GM12878 (cell line): ENCODE results near the gene NKAIN4. TPM values are rescaled to one million over a fixed set of nuclear protein-coding genes. Genes with fewer than 3 reads are reported as not detected.

Source experiments
- CHD1 ChIP-seq: IDR thresholded peaks from 2 replicates; pipeline ENCODE4 v1.6.1; 2012; ENCODE audit warnings: low read depth, low read length, improper control_type of control experiment
- CTCF ChIP-seq, 3 experiments: IDR thresholded peaks in 2 of 3; conservative IDR thresholded peaks in 1 of 3; 2 replicates each; pipeline ENCODE4 v1.5.1; 2011; ENCODE audit warnings: low read depth in 3 of 3, low read length in 3 of 3, mild to moderate bottlenecking in 3 of 3, control low read depth in 2 of 3, moderate library complexity in 2 of 3, inconsistent platforms in 1 of 3, mixed read lengths in 1 of 3; ENCODE audit not compliant: control insufficient read depth in 2 of 3, insufficient read depth in 1 of 3; ENCODE audit errors: extremely low read depth in 1 of 3
- E2F4 ChIP-seq: IDR thresholded peaks from 2 replicates; pipeline ENCODE4 v1.6.1; 2012; ENCODE audit warnings: low read depth, low read length, improper control_type of control experiment
- LARP7 ChIP-seq: fragments of 450-650 bp; IDR thresholded peaks from 2 replicates; pipeline ENCODE4 v1.6.1; 2017; ENCODE audit warnings: mild to moderate bottlenecking
- MYC ChIP-seq: IDR thresholded peaks from 2 replicates; pipeline ENCODE4 v1.6.1; 2011; ENCODE audit warnings: mild to moderate bottlenecking, low read length, moderate library complexity, inconsistent platforms; ENCODE audit not compliant: insufficient read depth, insufficient replicate concordance, insufficient read length, severe bottlenecking
- polyA plus RNA-seq, 11 experiments: library from polyadenylated mRNA; depleted of rRNA in 4 of 11; unstranded in 6 of 11; stranded (reverse) in 5 of 11; fragments of >200 nt; fragmentation: Nextera tagmentation in 4 of 11; fragmentation: Illumina TruSeq in 1 of 11; extraction: Ambion mirVana in 4 of 11; extraction: Trizol in 1 of 11; gene quantifications; 1 replicate in 1 of 11; 2 replicates in 10 of 11; pipeline versions ENCODE4 v1.2.1 to v1.2.3, GENCODE V29; 2011 to 2016; ENCODE audit warnings: inconsistent platforms in 2 of 11, missing spikeins in 2 of 11, low read depth in 1 of 11
- total RNA-seq, 4 experiments: library from RNA; depleted of rRNA in 3 of 4; stranded (reverse); fragments of >200 nt in 3 of 4; fragmentation: Illumina TruSeq in 1 of 4; extraction: Trizol in 1 of 4; gene quantifications; 2 replicates each; pipeline versions ENCODE4 v1.2.1 to v1.2.3, GENCODE V29; 2013 to 2021
- TF ChIP-seq, protein P1 (sequence below): fragments of 450-650 bp; IDR thresholded peaks from 2 replicates; pipeline ENCODE4 v1.6.1; 2017; ENCODE audit warnings: mild to moderate bottlenecking, moderate library complexity
- TF ChIP-seq, protein P2 (sequence below): IDR thresholded peaks from 2 replicates; pipeline ENCODE4 v1.6.1; 2012; ENCODE audit warnings: low read depth, low read length, improper control_type of control experiment
- TF ChIP-seq, protein P3 (sequence below): IDR thresholded peaks from 2 replicates; pipeline ENCODE4 v1.6.1; 2011; ENCODE audit warnings: mild to moderate bottlenecking, low read depth, low read length, moderate library complexity; ENCODE audit not compliant: insufficient replicate concordance
- TF ChIP-seq, protein P4 (sequence below): fragments of 450-650 bp; IDR thresholded peaks from 2 replicates; pipeline ENCODE4 v1.6.1; 2017; ENCODE audit warnings: borderline replicate concordance

NKAIN4 gene
- total and polyA plus RNA-seq, 10 of the 15 experiments (the other 5 are each of a cell fraction or from before 2014, with no cell fraction given), result 0.11 TPM; not detected in 9

GRCh38 chr20:63254232-63254605 is at the start of gene NKAIN4 (continued):
- TF ChIP-seq, protein P1, sequence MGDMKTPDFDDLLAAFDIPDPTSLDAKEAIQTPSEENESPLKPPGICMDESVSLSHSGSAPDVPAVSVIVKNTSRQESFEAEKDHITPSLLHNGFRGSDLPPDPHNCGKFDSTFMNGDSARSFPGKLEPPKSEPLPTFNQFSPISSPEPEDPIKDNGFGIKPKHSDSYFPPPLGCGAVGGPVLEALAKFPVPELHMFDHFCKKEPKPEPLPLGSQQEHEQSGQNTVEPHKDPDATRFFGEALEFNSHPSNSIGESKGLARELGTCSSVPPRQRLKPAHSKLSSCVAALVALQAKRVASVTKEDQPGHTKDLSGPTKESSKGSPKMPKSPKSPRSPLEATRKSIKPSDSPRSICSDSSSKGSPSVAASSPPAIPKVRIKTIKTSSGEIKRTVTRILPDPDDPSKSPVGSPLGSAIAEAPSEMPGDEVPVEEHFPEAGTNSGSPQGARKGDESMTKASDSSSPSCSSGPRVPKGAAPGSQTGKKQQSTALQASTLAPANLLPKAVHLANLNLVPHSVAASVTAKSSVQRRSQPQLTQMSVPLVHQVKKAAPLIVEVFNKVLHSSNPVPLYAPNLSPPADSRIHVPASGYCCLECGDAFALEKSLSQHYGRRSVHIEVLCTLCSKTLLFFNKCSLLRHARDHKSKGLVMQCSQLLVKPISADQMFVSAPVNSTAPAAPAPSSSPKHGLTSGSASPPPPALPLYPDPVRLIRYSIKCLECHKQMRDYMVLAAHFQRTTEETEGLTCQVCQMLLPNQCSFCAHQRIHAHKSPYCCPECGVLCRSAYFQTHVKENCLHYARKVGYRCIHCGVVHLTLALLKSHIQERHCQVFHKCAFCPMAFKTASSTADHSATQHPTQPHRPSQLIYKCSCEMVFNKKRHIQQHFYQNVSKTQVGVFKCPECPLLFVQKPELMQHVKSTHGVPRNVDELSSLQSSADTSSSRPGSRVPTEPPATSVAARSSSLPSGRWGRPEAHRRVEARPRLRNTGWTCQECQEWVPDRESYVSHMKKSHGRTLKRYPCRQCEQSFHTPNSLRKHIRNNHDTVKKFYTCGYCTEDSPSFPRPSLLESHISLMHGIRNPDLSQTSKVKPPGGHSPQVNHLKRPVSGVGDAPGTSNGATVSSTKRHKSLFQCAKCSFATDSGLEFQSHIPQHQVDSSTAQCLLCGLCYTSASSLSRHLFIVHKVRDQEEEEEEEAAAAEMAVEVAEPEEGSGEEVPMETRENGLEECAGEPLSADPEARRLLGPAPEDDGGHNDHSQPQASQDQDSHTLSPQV, result no peak
- TF ChIP-seq E2F4, result no peak
- no peak for TF ChIP-seq MYC
- no peak for TF ChIP-seq LARP7
- no peak for TF ChIP-seq CTCF (IDR thresholded peaks at IDR 0.05 in 2 of 3, conservative IDR thresholded peaks at IDR 0.05 in 1 of 3; ENCODE audit: control insufficient read depth in 2 of 3, extremely low read depth in 1 of 3, insufficient read depth in 1 of 3, low read depth in 3 of 3, low read length in 3 of 3)
- TF ChIP-seq, protein P2, sequence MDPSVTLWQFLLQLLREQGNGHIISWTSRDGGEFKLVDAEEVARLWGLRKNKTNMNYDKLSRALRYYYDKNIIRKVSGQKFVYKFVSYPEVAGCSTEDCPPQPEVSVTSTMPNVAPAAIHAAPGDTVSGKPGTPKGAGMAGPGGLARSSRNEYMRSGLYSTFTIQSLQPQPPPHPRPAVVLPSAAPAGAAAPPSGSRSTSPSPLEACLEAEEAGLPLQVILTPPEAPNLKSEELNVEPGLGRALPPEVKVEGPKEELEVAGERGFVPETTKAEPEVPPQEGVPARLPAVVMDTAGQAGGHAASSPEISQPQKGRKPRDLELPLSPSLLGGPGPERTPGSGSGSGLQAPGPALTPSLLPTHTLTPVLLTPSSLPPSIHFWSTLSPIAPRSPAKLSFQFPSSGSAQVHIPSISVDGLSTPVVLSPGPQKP, result no peak
- TF ChIP-seq, protein P3, sequence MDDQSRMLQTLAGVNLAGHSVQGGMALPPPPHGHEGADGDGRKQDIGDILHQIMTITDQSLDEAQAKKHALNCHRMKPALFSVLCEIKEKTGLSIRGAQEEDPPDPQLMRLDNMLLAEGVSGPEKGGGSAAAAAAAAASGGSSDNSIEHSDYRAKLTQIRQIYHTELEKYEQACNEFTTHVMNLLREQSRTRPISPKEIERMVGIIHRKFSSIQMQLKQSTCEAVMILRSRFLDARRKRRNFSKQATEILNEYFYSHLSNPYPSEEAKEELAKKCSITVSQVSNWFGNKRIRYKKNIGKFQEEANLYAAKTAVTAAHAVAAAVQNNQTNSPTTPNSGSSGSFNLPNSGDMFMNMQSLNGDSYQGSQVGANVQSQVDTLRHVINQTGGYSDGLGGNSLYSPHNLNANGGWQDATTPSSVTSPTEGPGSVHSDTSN, result no peak
- no peak for TF ChIP-seq CHD1
- TF ChIP-seq, protein P4, sequence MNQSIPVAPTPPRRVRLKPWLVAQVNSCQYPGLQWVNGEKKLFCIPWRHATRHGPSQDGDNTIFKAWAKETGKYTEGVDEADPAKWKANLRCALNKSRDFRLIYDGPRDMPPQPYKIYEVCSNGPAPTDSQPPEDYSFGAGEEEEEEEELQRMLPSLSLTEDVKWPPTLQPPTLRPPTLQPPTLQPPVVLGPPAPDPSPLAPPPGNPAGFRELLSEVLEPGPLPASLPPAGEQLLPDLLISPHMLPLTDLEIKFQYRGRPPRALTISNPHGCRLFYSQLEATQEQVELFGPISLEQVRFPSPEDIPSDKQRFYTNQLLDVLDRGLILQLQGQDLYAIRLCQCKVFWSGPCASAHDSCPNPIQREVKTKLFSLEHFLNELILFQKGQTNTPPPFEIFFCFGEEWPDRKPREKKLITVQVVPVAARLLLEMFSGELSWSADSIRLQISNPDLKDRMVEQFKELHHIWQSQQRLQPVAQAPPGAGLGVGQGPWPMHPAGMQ, result no peak
